GM19463 (cell line): ENCODE measurements around the gene HDLBP.
"Not testable (repeated sequence)": the region's sequence is repeated elsewhere in the genome, so short reads cannot be mapped to it uniquely, and the experiment has no call there.

ENCODE experiments used
- ATAC-seq: cut with Tn5 transposase; IDR thresholded peaks from one replicate; pipeline ENCODE4 v1.9.1; 2021; ENCODE audit warnings: mild to moderate bottlenecking, moderate library complexity; ENCODE audit not compliant: unreplicated experiment

HDLBP gene

GRCh38 chr2:241198381-241199279 lies 116.8 kb downstream of the HDLBP start:
- ATAC-seq: no peak

GRCh38 chr2:241197947-241198346 lies 117.5 kb downstream of the HDLBP start:
- no peak for ATAC-seq

GRCh38 chr2:241197246-241197645 lies 118.2 kb downstream of the HDLBP start:
- ATAC-seq: not testable (repeated sequence)

- ATAC-seq: no peak
Measured at GRCh38 chr2:241195506-241196130, 119.9 kb downstream of the HDLBP start.

- no peak for ATAC-seq
Measured at GRCh38 chr2:241194811-241195210, 120.7 kb downstream of the HDLBP start.

- ATAC-seq: no peak
Measured at GRCh38 chr2:241193271-241193670, 122.2 kb downstream of the HDLBP start.

GRCh38 chr2:241191081-241191480 lies 124.4 kb downstream of the HDLBP start:
- ATAC-seq: no peak

- ATAC-seq: no peak
Measured at GRCh38 chr2:241190291-241190981, 125.0 kb downstream of the HDLBP start.

GRCh38 chr2:241189856-241190201 lies 125.6 kb downstream of the HDLBP start:
- ATAC-seq: no peak

GRCh38 chr2:241189093-241189855 lies 126.2 kb downstream of the HDLBP start:
- no peak for ATAC-seq

- no peak for ATAC-seq
Measured at GRCh38 chr2:241188361-241189092, 126.9 kb downstream of the HDLBP start, which contains the start of gene ANO7. Gene ANO7, plus strand, starts transcription at chr2:241188677. Its CDS starts 1,387 bp downstream, at chr2:241190064.

- no peak for ATAC-seq
Measured at GRCh38 chr2:241187918-241188234, 127.6 kb downstream of the HDLBP start.

GRCh38 chr2:241187101-241187917 lies 128.2 kb downstream of the HDLBP start:
- ATAC-seq: no peak

- no peak for ATAC-seq
Measured at GRCh38 chr2:241185961-241186360, 129.5 kb downstream of the HDLBP start.

- ATAC-seq: no peak
Measured at GRCh38 chr2:241184901-241185300, 130.6 kb downstream of the HDLBP start.

GRCh38 chr2:241183221-241183620 lies 132.3 kb downstream of the HDLBP start:
- ATAC-seq: no peak

GRCh38 chr2:241182531-241183133 lies 132.8 kb downstream of the HDLBP start:
- ATAC-seq: no peak

- no peak for ATAC-seq
Measured at GRCh38 chr2:241182126-241182525, 133.3 kb downstream of the HDLBP start.

GRCh38 chr2:241180495-241180894 lies 135.0 kb downstream of the HDLBP start:
- no peak for ATAC-seq
